Fibroblast of lung (primary cell): Measurements from ENCODE around the gene SLC22A4.

Experiments used
- EZH2 ChIP-seq: IDR thresholded peaks from 2 replicates; pipeline ENCODE4 v1.5.1; 2012; ENCODE audit warnings: low read length, control low read depth, mild to moderate bottlenecking; ENCODE audit errors: missing control alignments
- TF ChIP-seq, protein P1 (sequence below), 2 donors: IDR thresholded peaks in 1 of 2; conservative IDR thresholded peaks in 1 of 2; 1 replicate in 1 of 2; 2 replicates in 1 of 2; pipeline ENCODE4 v1.5.1; 2011 to 2012; ENCODE audit warnings: low read length in 2 of 2, control low read depth in 1 of 2, inconsistent platforms in 1 of 2, low read depth in 1 of 2, mild to moderate bottlenecking in 1 of 2

DNA sequence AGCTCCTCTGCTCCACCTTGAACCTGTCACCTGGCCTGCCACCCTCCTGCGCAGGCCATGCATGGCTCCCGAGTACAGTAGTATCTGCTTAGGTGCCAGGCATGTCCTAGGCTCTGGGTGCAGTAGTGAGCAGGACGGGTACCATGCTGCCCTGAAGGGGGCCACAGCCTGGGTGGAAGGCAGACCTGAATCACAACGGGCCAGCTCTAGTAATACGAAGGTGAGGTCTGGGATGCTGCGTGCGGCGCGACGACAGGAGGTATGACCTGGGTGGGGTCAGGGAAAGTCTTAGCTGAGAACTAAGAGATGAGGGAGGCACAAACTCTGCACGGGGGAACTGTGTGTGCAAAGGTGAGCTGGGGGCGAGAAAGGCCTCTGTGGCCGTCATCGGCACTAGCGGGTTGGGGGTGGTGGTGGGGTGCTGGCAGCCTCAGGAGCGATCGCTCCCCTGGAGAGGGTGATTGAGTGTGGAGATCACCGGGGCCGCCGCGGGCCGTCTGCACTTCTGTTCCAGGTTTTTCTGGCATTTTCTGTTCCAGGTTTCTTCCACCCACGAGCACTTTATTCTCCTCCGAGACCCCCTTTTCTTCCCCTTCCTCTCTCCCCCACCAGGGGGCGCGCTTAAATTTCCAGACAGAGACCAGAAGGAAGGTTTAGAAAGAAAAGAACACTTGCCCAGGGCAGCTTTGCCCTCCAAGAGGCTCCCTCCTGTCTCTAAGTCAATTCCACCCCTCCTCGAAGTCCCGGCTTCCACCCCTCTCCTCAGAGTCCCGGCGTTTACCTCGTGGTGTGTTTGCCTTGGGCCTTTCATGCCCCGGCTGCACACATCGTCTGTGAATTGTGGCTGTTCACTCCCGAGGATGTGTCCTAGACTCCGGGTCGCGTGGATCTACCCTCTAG is 21.6 kb upstream of the SLC22A4 start:
- TF ChIP-seq, protein P1, sequence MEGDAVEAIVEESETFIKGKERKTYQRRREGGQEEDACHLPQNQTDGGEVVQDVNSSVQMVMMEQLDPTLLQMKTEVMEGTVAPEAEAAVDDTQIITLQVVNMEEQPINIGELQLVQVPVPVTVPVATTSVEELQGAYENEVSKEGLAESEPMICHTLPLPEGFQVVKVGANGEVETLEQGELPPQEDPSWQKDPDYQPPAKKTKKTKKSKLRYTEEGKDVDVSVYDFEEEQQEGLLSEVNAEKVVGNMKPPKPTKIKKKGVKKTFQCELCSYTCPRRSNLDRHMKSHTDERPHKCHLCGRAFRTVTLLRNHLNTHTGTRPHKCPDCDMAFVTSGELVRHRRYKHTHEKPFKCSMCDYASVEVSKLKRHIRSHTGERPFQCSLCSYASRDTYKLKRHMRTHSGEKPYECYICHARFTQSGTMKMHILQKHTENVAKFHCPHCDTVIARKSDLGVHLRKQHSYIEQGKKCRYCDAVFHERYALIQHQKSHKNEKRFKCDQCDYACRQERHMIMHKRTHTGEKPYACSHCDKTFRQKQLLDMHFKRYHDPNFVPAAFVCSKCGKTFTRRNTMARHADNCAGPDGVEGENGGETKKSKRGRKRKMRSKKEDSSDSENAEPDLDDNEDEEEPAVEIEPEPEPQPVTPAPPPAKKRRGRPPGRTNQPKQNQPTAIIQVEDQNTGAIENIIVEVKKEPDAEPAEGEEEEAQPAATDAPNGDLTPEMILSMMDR (conservative IDR thresholded peaks at IDR 0.05 in 1 of 2, IDR thresholded peaks at IDR 0.05 in 1 of 2; ENCODE audit: low read depth in 1 of 2, low read length in 2 of 2), result peak; percentile 75 to 81
- TF ChIP-seq EZH2, result no peak
